Calu3 (cell line): ENCODE results near the gene ADAMTSL3. TPM values are rescaled to one million over a fixed set of nuclear protein-coding genes. Genes with fewer than 3 reads are reported as not detected.
A peak's percentile ranks its signal among the peaks of the same experiment; 100 is the strongest.

Experiments
- BruUV-seq: library from RNA; stranded (reverse); fragments of 400-500 nt; replicated peaks from 2 replicates; lab custom pipeline; 2021; lab: Mats Ljungman, UMichigan
- CTCF ChIA-PET: fragments of 300-600 bp; sonication (Branson Sonifier 250); formaldehyde crosslinking; loops from one replicate; lab custom pipeline; 2022; ENCODE audit warnings: antibody characterized with exemption; lab: Charles Lee
- DNase-seq: peaks from one replicate; pipeline ENCODE4 v3.0.0; 2022
- H3K27ac Mint-ChIP-seq: one replicate; pipeline ENCODE4 v1.8.0; 2022; ENCODE audit warnings: mixed read lengths; ENCODE audit not compliant: unreplicated experiment
- H3K27me3 Mint-ChIP-seq: one replicate; pipeline ENCODE4 v1.8.0; 2022; ENCODE audit warnings: mixed read lengths; ENCODE audit not compliant: unreplicated experiment
- H3K36me3 Mint-ChIP-seq: one replicate; pipeline ENCODE4 v1.8.0; 2022; ENCODE audit warnings: mild to moderate bottlenecking, moderate library complexity, mixed read lengths; ENCODE audit not compliant: insufficient read depth, unreplicated experiment
- H3K4me1 Mint-ChIP-seq: one replicate; pipeline ENCODE4 v1.8.0; 2022; ENCODE audit warnings: mild to moderate bottlenecking, low read depth, mixed read lengths; ENCODE audit not compliant: unreplicated experiment
- H3K4me3 Mint-ChIP-seq: one replicate; pipeline ENCODE4 v1.8.0; 2022; ENCODE audit warnings: mild to moderate bottlenecking, low read depth, moderate library complexity, mixed read lengths; ENCODE audit not compliant: unreplicated experiment
- H3K9me3 Mint-ChIP-seq: one replicate; pipeline ENCODE4 v1.8.0; 2022; ENCODE audit warnings: low read depth, mixed read lengths; ENCODE audit not compliant: unreplicated experiment
- CTCF ChIP-seq: fragments of 200-600 bp; IDR thresholded peaks from one replicate; pipeline ENCODE4 v1.8.0; 2022; ENCODE audit warnings: antibody characterized with exemption; ENCODE audit not compliant: unreplicated experiment
- intact Hi-C: fragments of 100-400 bp; cut with micrococcal nuclease; formaldehyde crosslinking; loops from one replicate; pipeline ENCODE4 v1.10.0; 2022; ENCODE audit not compliant: unreplicated experiment
- total RNA-seq: library from RNA; stranded (reverse); gene quantifications from 2 replicates; pipeline ENCODE4 v1.2.3, GENCODE V29; 2022

The ADAMTSL3 gene
- total RNA-seq, 1 experiment from 2014 or later = 2.4 TPM

- no peak for TF ChIP-seq CTCF
- Mint-ChIP-seq H3K27ac (no peak overlapping the region), H3K4me3 (no peak overlapping the region), H3K27me3 (no peaks in the 10 kb centered on the region), H3K36me3 (no peaks in the 10 kb centered on the region), H3K9me3 (no peaks in the 10 kb centered on the region), H3K4me1 (peaks cover 38% of the 10 kb centered on the region)
- CTCF ChIA-PET = no interaction called here
- no peak for DNase-seq
- intact Hi-C loops = no loop called here
- no TSS peak for BruUV-seq
Observed at GRCh38 chr15:83610132-83610531, 43.8 kb upstream of the ADAMTSL3 start.

GRCh38 chr15:83610901-83611685, 42.8 kb upstream of the ADAMTSL3 start:
- Mint-ChIP-seq H3K36me3 (no peaks in the 10 kb centered on the region), H3K27ac (peak overlapping the region; percentile 42), H3K27me3 (no peaks in the 10 kb centered on the region), H3K4me3 (no peak overlapping the region), H3K4me1 (peaks cover 38% of the 10 kb centered on the region), H3K9me3 (no peaks in the 10 kb centered on the region)
- intact Hi-C loops = no loop called here
- no peak for TF ChIP-seq CTCF
- BruUV-seq = no TSS peak
- DNase-seq = peak; percentile 15
- CTCF ChIA-PET = interaction anchor here (1.2 kb wide), 1 partner anchor 15 kb away, joined by 3 read pairs; no protein-coding TSS in a partner anchor

GRCh38 chr15:83612226-83612625, 41.7 kb upstream of the ADAMTSL3 start:
- no peak for TF ChIP-seq CTCF
- no peak overlapping the region for H3K27ac Mint-ChIP-seq
- CTCF ChIA-PET = no interaction called here
- peaks cover 38% of the 10 kb centered on the region for H3K4me1 Mint-ChIP-seq
- H3K36me3 Mint-ChIP-seq = no peaks in the 10 kb centered on the region
- no peaks in the 10 kb centered on the region for H3K9me3 Mint-ChIP-seq
- DNase-seq = no peak
- H3K4me3 Mint-ChIP-seq = no peak overlapping the region
- no peaks in the 10 kb centered on the region for H3K27me3 Mint-ChIP-seq
- BruUV-seq = no TSS peak
- intact Hi-C loops = no loop called here

- no peak for TF ChIP-seq CTCF
- Mint-ChIP-seq H3K4me1 (peaks cover 38% of the 10 kb centered on the region), H3K9me3 (no peaks in the 10 kb centered on the region), H3K27ac (no peak overlapping the region), H3K4me3 (no peak overlapping the region), H3K27me3 (no peaks in the 10 kb centered on the region), H3K36me3 (no peaks in the 10 kb centered on the region)
- BruUV-seq = no TSS peak
- DNase-seq = no peak
- CTCF ChIA-PET = interaction anchor here (0.6 kb wide), 1 partner anchor 300 kb away, joined by 4 read pairs; no protein-coding TSS in a partner anchor
- intact Hi-C loops = no loop called here
Observed at GRCh38 chr15:83612898-83613635, 40.9 kb upstream of the ADAMTSL3 start.
